ENCODE results near the gene HERC3.

GRCh38 chr4:88659055-88659889 is 67.0 kb downstream of the HERC3 start:
- TF ChIP-seq CTCF (IDR thresholded peaks at IDR 0.05) (peak; percentile 56), EZH2 (IDR thresholded peaks at IDR 0.05; ENCODE audit: borderline replicate concordance, insufficient read depth, low read depth, low read length, poor library complexity, severe bottlenecking) (no peak)
